H1 (cell line): ENCODE data around the gene ENPP1. TPM values are rescaled to one million over a fixed set of nuclear protein-coding genes. Genes with fewer than 3 reads are reported as not detected.

Experiments used
- CTCF ChIA-PET: fragments of 300-600 bp; sonication (Branson Sonifier 250); formaldehyde crosslinking; loops from one replicate; lab custom pipeline; 2021; ENCODE audit not compliant: partially characterized antibody; lab: Charles Lee
- POLR2A ChIA-PET: fragments of 300-600 bp; sonication (Branson Sonifier 250); formaldehyde crosslinking; loops from one replicate; lab custom pipeline; 2021; ENCODE audit warnings: inconsistent platforms; ENCODE audit not compliant: partially characterized antibody; lab: Charles Lee
- DNase-seq, 2 experiments: peaks; one replicate each; pipeline versions ENCODE4 v3.0.0 to v3.0.0-alpha.2; 2010 to 2022; ENCODE audit warnings: low spot score in 2 of 2, low read depth in 1 of 2, mixed read lengths in 1 of 2
- FAIRE-seq: peaks from 2 replicates; lab custom pipeline; 2011; peaks lifted over from hg19 to GRCh38; lab: Jason Lieb, UNC
- H2AFZ ChIP-seq: 2 replicates; pipeline ENCODE4 v1.8.1; 2012; ENCODE audit warnings: low read length, inconsistent platforms
- H2AK5ac ChIP-seq: 2 replicates; pipeline ENCODE4 v1.6.1; 2013; ENCODE audit warnings: low read depth, low read length
- H2BK120ac ChIP-seq: replicated peaks from 2 replicates; pipeline ENCODE3; 2013; ENCODE audit warnings: low read depth, low read length, inconsistent platforms
- H2BK12ac ChIP-seq: 2 replicates; pipeline ENCODE4 v1.6.1; 2013; ENCODE audit warnings: low read depth, low read length
- H2BK15ac ChIP-seq: 2 replicates; pipeline ENCODE4 v1.6.1; 2013; ENCODE audit warnings: low read length
- H2BK20ac ChIP-seq: 2 replicates; pipeline ENCODE4 v1.6.1; 2013; ENCODE audit warnings: low read length
- H2BK5ac ChIP-seq: 2 replicates; pipeline ENCODE4 v1.6.1; 2013; ENCODE audit warnings: low read depth, low read length
- H3K14ac ChIP-seq: 2 replicates; pipeline ENCODE4 v1.6.1; 2013; ENCODE audit warnings: inconsistent platforms; ENCODE audit not compliant: insufficient read length
- H3K18ac ChIP-seq: 2 replicates; pipeline ENCODE4 v1.6.1; 2013; ENCODE audit warnings: low read length; ENCODE audit errors: extremely low read depth
- H3K23ac ChIP-seq: 2 replicates; pipeline ENCODE4 v1.6.1; 2013; ENCODE audit warnings: inconsistent platforms; ENCODE audit not compliant: insufficient read length
- H3K23me2 ChIP-seq: 2 replicates; pipeline ENCODE4 v1.6.1; 2013; ENCODE audit warnings: low read depth, low read length
- H3K27ac ChIP-seq: 2 replicates; pipeline ENCODE4 v1.6.1; 2011; ENCODE audit warnings: low read depth, low read length, inconsistent platforms
- H3K27me3 ChIP-seq, 4 experiments: replicated peaks in 1 of 4; 1 replicate in 1 of 4; 2 replicates in 3 of 4; pipeline versions ENCODE4 v1.6.1 to v1.8.1; 2011 to 2013; ENCODE audit warnings: low read length in 3 of 4, mild to moderate bottlenecking in 3 of 4, inconsistent platforms in 2 of 4, mixed read lengths in 2 of 4, moderate library complexity in 1 of 4; ENCODE audit not compliant: control insufficient read depth in 3 of 4, insufficient read depth in 3 of 4; ENCODE audit errors: extremely low read depth in 1 of 4
- H3K36me3 ChIP-seq, 4 experiments: 2 replicates each; pipeline versions ENCODE4 v1.6.1 to v1.8.1; 2011 to 2013; ENCODE audit warnings: mild to moderate bottlenecking in 4 of 4, low read length in 3 of 4, moderate library complexity in 2 of 4, control low read depth in 1 of 4, inconsistent platforms in 1 of 4; ENCODE audit not compliant: insufficient read depth in 4 of 4, control insufficient read depth in 2 of 4
- H3K4ac ChIP-seq: replicated peaks from 2 replicates; pipeline ENCODE3; 2013; ENCODE audit warnings: low read length, low read depth, mixed read lengths, inconsistent platforms; ENCODE audit not compliant: insufficient read length
- H3K4me1 ChIP-seq, 4 experiments: replicated peaks in 1 of 4; 1 replicate in 1 of 4; 2 replicates in 3 of 4; pipeline versions ENCODE4 v1.6.1 to v1.8.1; 2011 to 2013; ENCODE audit warnings: low read length in 3 of 4, inconsistent platforms in 2 of 4, mixed read lengths in 1 of 4; ENCODE audit not compliant: insufficient read depth in 4 of 4, control insufficient read depth in 3 of 4
- H3K4me2 ChIP-seq, 2 experiments: 2 replicates each; pipeline versions ENCODE4 v1.6.1 to v1.8.1; 2011 to 2013; ENCODE audit warnings: low read depth in 2 of 2, low read length in 2 of 2, control low read depth in 1 of 2, inconsistent platforms in 1 of 2, mild to moderate bottlenecking in 1 of 2; ENCODE audit not compliant: insufficient read depth in 1 of 2
- H3K4me3 ChIP-seq, 4 experiments: fragments of 200-600, 300-600 bp in 1 of 4; sonication (generic), shearing (Covaris generic), sonication (Bioruptor Twin) in 1 of 4; 2 replicates each; pipeline versions ENCODE4 v1.5.1 to v1.8.1; 2011 to 2016; ENCODE audit warnings: low read length in 4 of 4, low read depth in 3 of 4, control low read depth in 2 of 4, inconsistent platforms in 2 of 4, mild to moderate bottlenecking in 2 of 4, mixed read lengths in 1 of 4, moderate library complexity in 1 of 4; ENCODE audit not compliant: insufficient read depth in 2 of 4; ENCODE audit errors: extremely low read depth in 1 of 4
- H3K56ac ChIP-seq: replicated peaks from 2 replicates; pipeline ENCODE3; 2013; ENCODE audit warnings: low read depth, mild to moderate bottlenecking, mixed read lengths, low read length, inconsistent platforms; ENCODE audit not compliant: insufficient read length
- H3K79me1 ChIP-seq: 2 replicates; pipeline ENCODE4 v1.6.1; 2013; ENCODE audit warnings: low read depth, low read length, control low read depth
- H3K79me2 ChIP-seq, 2 experiments: 2 replicates each; pipeline versions ENCODE4 v1.6.1 to v1.8.1; 2012 to 2013; ENCODE audit warnings: low read length in 2 of 2, mild to moderate bottlenecking in 2 of 2, inconsistent platforms in 1 of 2; ENCODE audit not compliant: insufficient read depth in 2 of 2, control insufficient read depth in 1 of 2
- H3K9ac ChIP-seq, 4 experiments: replicated peaks in 1 of 4; 1 replicate in 1 of 4; 2 replicates in 3 of 4; pipeline versions ENCODE4 v1.6.1 to v1.8.1; 2011 to 2013; ENCODE audit warnings: low read depth in 3 of 4, low read length in 3 of 4, control low read depth in 2 of 4, mild to moderate bottlenecking in 2 of 4, moderate library complexity in 2 of 4, inconsistent platforms in 1 of 4; ENCODE audit errors: extremely low read depth in 1 of 4
- H3K9me3 ChIP-seq, 2 experiments: 2 replicates each; pipeline versions ENCODE4 v1.6.1 to v1.8.1; 2012 to 2013; ENCODE audit warnings: mild to moderate bottlenecking in 2 of 2, moderate library complexity in 2 of 2, control low read depth in 1 of 2, inconsistent platforms in 1 of 2, low read depth in 1 of 2, low read length in 1 of 2, mixed read lengths in 1 of 2; ENCODE audit not compliant: insufficient read depth in 2 of 2
- H4K20me1 ChIP-seq, 2 experiments: replicated peaks in 1 of 2; 2 replicates each; pipeline versions ENCODE3 to v1.8.1; 2011 to 2013; ENCODE audit warnings: inconsistent platforms in 2 of 2, low read length in 2 of 2, mild to moderate bottlenecking in 1 of 2; ENCODE audit not compliant: insufficient read depth in 2 of 2, control insufficient read depth in 1 of 2
- H4K5ac ChIP-seq: 2 replicates; pipeline ENCODE4 v1.6.1; 2013; ENCODE audit warnings: low read length, low read depth, mixed read lengths, inconsistent platforms; ENCODE audit not compliant: insufficient read length
- H4K8ac ChIP-seq: 2 replicates; pipeline ENCODE4 v1.8.0; 2013; ENCODE audit warnings: mild to moderate bottlenecking, moderate library complexity, low read length, inconsistent platforms; ENCODE audit not compliant: insufficient read depth; ENCODE audit errors: extremely low read depth
- H4K91ac ChIP-seq: replicated peaks from 2 replicates; pipeline ENCODE3; 2013; ENCODE audit warnings: low read length, mixed read lengths, inconsistent platforms; ENCODE audit not compliant: insufficient read length
- CHD2 ChIP-seq: IDR thresholded peaks from 2 replicates; pipeline ENCODE4 v1.6.1; 2012; ENCODE audit warnings: low read length, improper control_type of control experiment
- GABPA ChIP-seq: IDR thresholded peaks from 2 replicates; pipeline ENCODE4 v1.6.1; 2011; ENCODE audit warnings: mild to moderate bottlenecking, low read length, moderate library complexity, borderline replicate concordance; ENCODE audit not compliant: insufficient read depth
- GTF2F1 ChIP-seq: IDR thresholded peaks from 2 replicates; pipeline ENCODE4 v1.6.1; 2012; ENCODE audit warnings: low read depth, low read length, improper control_type of control experiment, borderline replicate concordance
- JUN ChIP-seq: IDR thresholded peaks from 2 replicates; pipeline ENCODE4 v1.6.1; 2011; ENCODE audit warnings: low read depth, mild to moderate bottlenecking, improper control_type of control experiment, low read length
- KDM1A ChIP-seq: fragments of 200-600, 300-600 bp; sonication (generic); IDR thresholded peaks from 2 replicates; pipeline ENCODE4 v1.7.1; 2016; ENCODE audit warnings: mild to moderate bottlenecking, low read length, borderline replicate concordance
- NRF1 ChIP-seq: IDR thresholded peaks from 2 replicates; pipeline ENCODE4 v1.6.1; 2011; ENCODE audit warnings: mild to moderate bottlenecking, low read depth, low read length, improper control_type of control experiment
- POLR2A ChIP-seq, 2 experiments: IDR thresholded peaks; 1 replicate in 1 of 2; 2 replicates in 1 of 2; pipeline ENCODE4 v1.6.1; 2011; ENCODE audit warnings: low read depth in 2 of 2, low read length in 2 of 2, mild to moderate bottlenecking in 2 of 2; ENCODE audit errors: control extremely low read depth in 1 of 2
- POU5F1 ChIP-seq: IDR thresholded peaks from 2 replicates; pipeline ENCODE4 v1.6.1; 2011; ENCODE audit warnings: low read depth, mild to moderate bottlenecking, low read length, moderate library complexity
- SIX5 ChIP-seq: IDR thresholded peaks from 2 replicates; pipeline ENCODE4 v1.6.1; 2011; ENCODE audit warnings: mild to moderate bottlenecking, low read depth, low read length
- SP1 ChIP-seq: IDR thresholded peaks from 2 replicates; pipeline ENCODE4 v1.6.1; 2011; ENCODE audit warnings: low read depth, low read length
- SP4 ChIP-seq: IDR thresholded peaks from 2 replicates; pipeline ENCODE4 v1.6.1; 2012; ENCODE audit warnings: low read length, inconsistent platforms
- SRF ChIP-seq: IDR thresholded peaks from 2 replicates; pipeline ENCODE4 v1.6.1; 2011; ENCODE audit warnings: mild to moderate bottlenecking, low read depth, low read length, moderate library complexity
- SUZ12 ChIP-seq: fragments of 200-600 bp; sonication (generic); IDR thresholded peaks from 2 replicates; pipeline ENCODE4 v1.6.1; 2012; ENCODE audit warnings: mild to moderate bottlenecking, inconsistent platforms, low read length, moderate library complexity, mixed read lengths
- TEAD4 ChIP-seq: IDR thresholded peaks from 2 replicates; pipeline ENCODE4 v1.6.1; 2012; ENCODE audit warnings: low read depth, low read length, inconsistent platforms, mixed read lengths
- WGBS, 2 experiments: shearing (Covaris generic) in 1 of 2; methylation state at CpG; one replicate each; pipeline versions ENCODE4 v1.1.6 to v1.1.7; 2013 to 2015; ENCODE audit warnings: low lambda C conversion rate in 2 of 2, mixed read lengths in 2 of 2, inconsistent platforms in 1 of 2, low coverage in 1 of 2, missing lambda C conversion rate in 1 of 2; ENCODE audit not compliant: insufficient replicate concordance in 2 of 2, insufficient coverage in 1 of 2, insufficient read length in 1 of 2; ENCODE audit errors: extremely low coverage in 1 of 2, missing lambda C conversion rate in 1 of 2; 5-methylcytosine and 5-hydroxymethylcytosine counted together
- polyA plus RNA-seq, 7 experiments: library from polyadenylated mRNA; depleted of rRNA in 3 of 7; stranded (reverse) in 5 of 7; unstranded in 2 of 7; fragments of >200 nt in 5 of 7; fragments of 200-250 nt in 2 of 7; gene quantifications; 1 replicate in 5 of 7; 2 replicates in 1 of 7; 4 replicates in 1 of 7; pipeline versions ENCODE4 v1.2.1 to v1.2.3, GENCODE V29; 2011 to 2013; ENCODE audit warnings: missing spikeins in 2 of 7, mixed read lengths in 2 of 7
- total RNA-seq: library from RNA; stranded (reverse); fragmentation: NEBNext Ultra II Directional; extraction: Animal tissue kit (Norgen Biotek cat#: 25700); gene quantifications from 2 replicates; pipeline ENCODE4 v1.2.1, GENCODE V29; 2021

ENPP1 gene
- total and polyA plus RNA-seq, 2 of the 8 experiments (the other 6 are each of a cell fraction or from before 2014, with no cell fraction given), result 10.1 to 39.1 TPM

- no peak overlapping the region for H3K4me2 ChIP-seq
- H3K23me2 ChIP-seq, result no peaks in the 10 kb centered on the region
- no peak for FAIRE-seq
- peaks cover 0 to 41% of the 10 kb centered on the region in 2 experiments; a peak in 2 of 4 replicates for H3K79me2 ChIP-seq
- no peak overlapping the region for H3K27ac ChIP-seq
- H2AK5ac ChIP-seq, result no peak overlapping the region
- H3K18ac ChIP-seq, result no peak overlapping the region
- no peak overlapping the region for H3K9ac ChIP-seq
- WGBS, 2 experiments, result 72% methylated on average over 1 of the region's 1 CpG; no CpG with 5 or more reads in 1 of the 2 experiments
- no peak overlapping the region for H2BK20ac ChIP-seq
- no peaks in the 10 kb centered on the region for H3K79me1 ChIP-seq
- H3K4ac ChIP-seq, result no peak overlapping the region
- H3K36me3 ChIP-seq, result no peaks in the 10 kb centered on the region
- no peak overlapping the region for H3K56ac ChIP-seq
- H4K8ac ChIP-seq, result no peak overlapping the region
- H2BK12ac ChIP-seq, result no peak overlapping the region
- H3K14ac ChIP-seq, result no peak overlapping the region
- ChIA-PET CTCF (interaction anchor here (0.7 to 1.5 kb wide), 5 partner anchors 9 to 532 kb away, joined by 3 to 4 read pairs (median 3); partner anchors contain the start of gene ENPP1), POLR2A (interaction anchor here (1.7 kb wide), 1 partner anchor 9 kb away, joined by 5 read pairs; the partner anchor contains the start of gene ENPP1)
- no peaks in the 10 kb centered on the region for H3K4me1 ChIP-seq
- no peak overlapping the region for H3K23ac ChIP-seq
- DNase-seq, result no peak
- TF ChIP-seq SP1, result no peak
- no peak for TF ChIP-seq SIX5
- no peak for TF ChIP-seq GABPA
- no peak for TF ChIP-seq SP4
- no peak for TF ChIP-seq POLR2A (IDR thresholded peaks at IDR 0.05; ENCODE audit: control extremely low read depth in 1 of 2, low read depth in 2 of 2, low read length in 2 of 2)
- TF ChIP-seq NRF1, result no peak
- no peak for TF ChIP-seq KDM1A
- no peak for TF ChIP-seq GTF2F1
- TF ChIP-seq SUZ12, result no peak
- no peak for TF ChIP-seq TEAD4
- TF ChIP-seq SRF, result no peak
- no peak for TF ChIP-seq JUN
- no peak for TF ChIP-seq POU5F1
- no peak for TF ChIP-seq CHD2
- H4K5ac ChIP-seq, result no peak overlapping the region
- no peaks in the 10 kb centered on the region for H3K9me3 ChIP-seq
- no peak overlapping the region for H2BK15ac ChIP-seq
- no peak overlapping the region for H2BK5ac ChIP-seq
- no peak overlapping the region for H3K4me3 ChIP-seq
- no peak overlapping the region for H2AFZ ChIP-seq
- no peak overlapping the region for H2BK120ac ChIP-seq
- H4K20me1 ChIP-seq, result peaks cover 3% of the 10 kb centered on the region in 2 experiments
- no peaks in the 10 kb centered on the region for H3K27me3 ChIP-seq
- no peak overlapping the region for H4K91ac ChIP-seq
Observed at GRCh38 chr6:131816869-131817268, 9.0 kb downstream of the ENPP1 start.
